Neural cell (in vitro differentiated cells): Measurements from ENCODE around the gene ATP9B. TPM values are rescaled to one million over a fixed set of nuclear protein-coding genes. Genes with fewer than 3 reads are reported as not detected.

Experiments
- H2AFZ ChIP-seq: fragments of 200-600, 300-800 bp; sonication (generic), shearing (Covaris generic); 2 replicates; pipeline ENCODE4 v1.6.0; 2014; ENCODE audit warnings: low read depth, mild to moderate bottlenecking, antibody characterized with exemption, low read length, moderate library complexity
- H3F3A ChIP-seq: fragments of 200-600 bp; shearing (Covaris generic); 2 replicates; pipeline ENCODE4 v1.6.1; 2016; ENCODE audit warnings: mild to moderate bottlenecking, moderate library complexity, mixed read lengths, antibody characterized with exemption, low read length; ENCODE audit not compliant: insufficient read depth, poor library complexity, severe bottlenecking
- H3K27ac ChIP-seq: fragments of 200-600, 300-800 bp; sonication (generic), shearing (Covaris generic); 2 replicates; pipeline ENCODE4 v1.5.1; 2014; ENCODE audit warnings: mild to moderate bottlenecking, low read length, moderate library complexity
- H3K27me3 ChIP-seq: fragments of 300-800, 200-600 bp; sonication (generic), shearing (Covaris generic); 2 replicates; pipeline ENCODE4 v1.6.0; 2014; ENCODE audit warnings: mild to moderate bottlenecking, low read depth, low read length, moderate library complexity; ENCODE audit not compliant: insufficient read depth
- H3K36me3 ChIP-seq: fragments of 300-800, 200-600 bp; sonication (generic), shearing (Covaris generic); 2 replicates; pipeline ENCODE4 v1.5.1; 2014; ENCODE audit warnings: mild to moderate bottlenecking, antibody characterized with exemption, low read length, moderate library complexity; ENCODE audit not compliant: insufficient read depth
- H3K4me2 ChIP-seq: fragments of 300-800, 200-600 bp; sonication (generic), shearing (Covaris generic); 2 replicates; pipeline ENCODE4 v1.6.0; 2014; ENCODE audit warnings: mild to moderate bottlenecking, low read length
- H3K4me3 ChIP-seq: fragments of 300-800, 200-600 bp; sonication (generic), shearing (Covaris generic); 2 replicates; pipeline ENCODE4 v1.5.1; 2014; ENCODE audit warnings: mild to moderate bottlenecking, low read length, moderate library complexity
- H3K79me2 ChIP-seq: fragments of 200-600 bp; shearing (Covaris generic); replicated peaks from 2 replicates; pipeline ENCODE4 v1.6.0; 2014; ENCODE audit warnings: mild to moderate bottlenecking, low read length, moderate library complexity; ENCODE audit not compliant: insufficient read depth
- H3K9ac ChIP-seq: fragments of 300-800, 200-600 bp; sonication (generic), shearing (Covaris generic); 2 replicates; pipeline ENCODE4 v1.6.1; 2016; ENCODE audit warnings: mild to moderate bottlenecking, low read length, mixed read lengths
- H3K9me2 ChIP-seq: fragments of 200-600 bp; shearing (Covaris generic); 2 replicates; pipeline ENCODE4 v1.6.1; 2016; ENCODE audit warnings: mild to moderate bottlenecking, low read length, mixed read lengths; ENCODE audit not compliant: insufficient read depth
- H3K9me3 ChIP-seq: fragments of 200-600, 300-800 bp; sonication (generic), shearing (Covaris generic); 2 replicates; pipeline ENCODE4 v1.6.1; 2016; ENCODE audit warnings: mild to moderate bottlenecking, mixed run types, low read length, moderate library complexity, mixed read lengths
- H4K20me1 ChIP-seq: fragments of 200-600 bp; shearing (Covaris generic); 2 replicates; pipeline ENCODE4 v1.6.1; 2016; ENCODE audit warnings: mild to moderate bottlenecking, mixed run types; ENCODE audit not compliant: insufficient read depth
- MXI1 ChIP-seq: fragments of 450-650 bp; conservative IDR thresholded peaks from 2 replicates; pipeline ENCODE4 v1.6.1; 2014; ENCODE audit warnings: antibody characterized with exemption, mild to moderate bottlenecking; ENCODE audit not compliant: poor library complexity, severe bottlenecking
- POLR2AphosphoS5 ChIP-seq: IDR thresholded peaks from 2 replicates; pipeline ENCODE4 v1.6.1; 2012
- RAD21 ChIP-seq: fragments of 450-650 bp; conservative IDR thresholded peaks from 2 replicates; pipeline ENCODE4 v1.6.1; 2014; ENCODE audit warnings: antibody characterized with exemption, mild to moderate bottlenecking, moderate library complexity
- REST ChIP-seq: IDR thresholded peaks from 2 replicates; pipeline ENCODE4 v1.6.1; 2012; ENCODE audit warnings: borderline replicate concordance
- SMC3 ChIP-seq: fragments of 450-650 bp; conservative IDR thresholded peaks from 2 replicates; pipeline ENCODE4 v1.6.1; 2014; ENCODE audit warnings: antibody characterized with exemption, mild to moderate bottlenecking, moderate library complexity; ENCODE audit not compliant: poor library complexity
- TAF1 ChIP-seq: IDR thresholded peaks from 2 replicates; pipeline ENCODE4 v1.6.1; 2012; ENCODE audit warnings: low read depth
- polyA plus RNA-seq: library from polyadenylated mRNA; depleted of rRNA; stranded (reverse); fragments of >200 nt; gene quantifications from 2 replicates; pipeline ENCODE4 v1.2.3, GENCODE V29; 2014
- TF ChIP-seq, protein P1 (sequence below): fragments of 450-650 bp; IDR thresholded peaks from 2 replicates; pipeline ENCODE4 v1.5.1; 2014; ENCODE audit warnings: antibody characterized with exemption, mild to moderate bottlenecking, moderate library complexity; ENCODE audit not compliant: poor library complexity, severe bottlenecking

The ATP9B gene
- polyA plus RNA-seq, 1 donor from 2014 or later = 15.4 TPM

DNA sequence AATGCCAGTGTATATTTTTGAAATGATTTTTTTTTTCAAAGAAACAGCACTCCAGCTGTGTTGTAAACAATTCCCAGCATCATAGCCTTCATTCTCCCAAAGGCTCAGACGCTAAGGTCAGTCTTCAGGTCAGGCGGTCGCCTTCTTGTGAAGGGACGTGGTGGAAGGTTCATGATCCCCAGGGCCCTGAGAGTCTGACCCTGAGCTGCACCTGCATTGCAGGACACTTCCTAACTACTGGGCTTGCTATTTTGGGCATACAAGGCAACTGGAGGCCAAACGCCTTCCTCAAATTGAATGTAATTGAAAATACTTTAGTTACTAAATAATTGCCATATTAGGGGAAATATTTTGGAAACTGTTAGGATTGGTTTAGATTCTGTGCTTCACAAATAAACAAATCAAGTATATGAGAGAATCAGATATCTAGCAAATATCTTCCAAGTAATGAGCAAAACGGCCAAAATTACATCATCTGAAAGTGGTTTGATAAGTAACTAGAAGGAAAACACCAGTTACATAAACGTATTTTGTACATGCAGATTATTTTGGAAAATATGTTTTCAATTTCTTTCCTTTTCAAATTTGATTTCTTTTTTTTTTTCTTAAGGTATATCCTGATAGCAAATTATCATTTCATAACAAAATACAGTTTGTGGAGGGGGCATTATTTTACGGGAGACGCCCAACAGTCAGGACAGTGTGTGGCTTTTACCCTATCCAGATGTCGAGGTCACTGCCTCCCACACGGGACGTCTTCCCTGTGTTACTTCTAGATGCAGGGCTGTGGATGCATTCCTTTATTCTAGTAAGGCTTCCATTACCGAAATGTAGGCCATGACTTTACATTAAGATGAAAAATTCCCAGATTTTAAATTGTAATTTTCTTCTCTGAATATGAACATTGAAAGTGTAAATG lies 136.0 kb downstream of the ATP9B start:
- H3K4me2 ChIP-seq = no peak overlapping the region
- H2AFZ ChIP-seq = no peak overlapping the region
- H3K27me3 ChIP-seq = no peaks in the 10 kb centered on the region
- H3K27ac ChIP-seq = no peak overlapping the region
- H3K4me3 ChIP-seq = no peak overlapping the region
- H4K20me1 ChIP-seq = no peaks in the 10 kb centered on the region
- peaks cover 10% of the 10 kb centered on the region for H3K36me3 ChIP-seq
- no peak overlapping the region for H3K9ac ChIP-seq
- no peaks in the 10 kb centered on the region for H3F3A ChIP-seq
- TF ChIP-seq POLR2AphosphoS5 = no peak
- TF ChIP-seq TAF1 = no peak
- TF ChIP-seq MXI1 = no peak
- no peaks in the 10 kb centered on the region for H3K9me3 ChIP-seq
- H3K79me2 ChIP-seq = no peaks in the 10 kb centered on the region
- H3K9me2 ChIP-seq = no peaks in the 10 kb centered on the region

GRCh38 chr18:79206444-79206843 lies 137.2 kb downstream of the ATP9B start:
- Histone ChIP-seq H3K79me2 (no peaks in the 10 kb centered on the region), H3K9me3 (no peaks in the 10 kb centered on the region), H3K27ac (no peak overlapping the region), H3K36me3 (peaks cover 10% of the 10 kb centered on the region), H3F3A (no peaks in the 10 kb centered on the region), H3K4me2 (no peak overlapping the region), H3K9me2 (no peaks in the 10 kb centered on the region), H3K9ac (no peak overlapping the region), H3K27me3 (no peaks in the 10 kb centered on the region), H4K20me1 (no peaks in the 10 kb centered on the region), H2AFZ (no peak overlapping the region), H3K4me3 (no peak overlapping the region)
- TF ChIP-seq POLR2AphosphoS5 = no peak
- no peak for TF ChIP-seq RAD21
- TF ChIP-seq REST = no peak
- TF ChIP-seq, protein P1, sequence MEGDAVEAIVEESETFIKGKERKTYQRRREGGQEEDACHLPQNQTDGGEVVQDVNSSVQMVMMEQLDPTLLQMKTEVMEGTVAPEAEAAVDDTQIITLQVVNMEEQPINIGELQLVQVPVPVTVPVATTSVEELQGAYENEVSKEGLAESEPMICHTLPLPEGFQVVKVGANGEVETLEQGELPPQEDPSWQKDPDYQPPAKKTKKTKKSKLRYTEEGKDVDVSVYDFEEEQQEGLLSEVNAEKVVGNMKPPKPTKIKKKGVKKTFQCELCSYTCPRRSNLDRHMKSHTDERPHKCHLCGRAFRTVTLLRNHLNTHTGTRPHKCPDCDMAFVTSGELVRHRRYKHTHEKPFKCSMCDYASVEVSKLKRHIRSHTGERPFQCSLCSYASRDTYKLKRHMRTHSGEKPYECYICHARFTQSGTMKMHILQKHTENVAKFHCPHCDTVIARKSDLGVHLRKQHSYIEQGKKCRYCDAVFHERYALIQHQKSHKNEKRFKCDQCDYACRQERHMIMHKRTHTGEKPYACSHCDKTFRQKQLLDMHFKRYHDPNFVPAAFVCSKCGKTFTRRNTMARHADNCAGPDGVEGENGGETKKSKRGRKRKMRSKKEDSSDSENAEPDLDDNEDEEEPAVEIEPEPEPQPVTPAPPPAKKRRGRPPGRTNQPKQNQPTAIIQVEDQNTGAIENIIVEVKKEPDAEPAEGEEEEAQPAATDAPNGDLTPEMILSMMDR = no peak
- TF ChIP-seq MXI1 = no peak

DNA sequence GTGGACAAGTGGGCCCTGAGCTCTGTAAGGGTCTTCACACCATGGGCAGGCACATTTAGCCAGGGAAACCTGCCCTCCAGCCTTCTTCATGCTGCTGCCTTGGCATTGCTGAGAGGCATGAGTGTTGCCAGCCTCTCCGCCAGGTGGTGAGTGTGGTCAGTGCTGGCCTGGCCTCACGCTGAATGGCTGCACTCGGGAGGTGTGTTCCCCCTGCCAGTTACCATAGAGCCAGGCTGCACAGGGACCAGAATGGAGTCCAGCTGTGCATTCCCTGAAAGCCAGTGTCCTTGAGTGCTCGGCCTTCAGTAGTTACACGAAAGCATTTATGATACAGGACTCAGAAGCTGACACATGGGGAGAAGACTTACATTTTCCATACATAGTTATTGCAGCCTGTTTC lies 139.7 kb downstream of the ATP9B start:
- TF ChIP-seq SMC3 (no peak), MXI1 (no peak), TAF1 (no peak), RAD21 (no peak), POLR2AphosphoS5 (peak; percentile 16)
- H3K9ac ChIP-seq = no peak overlapping the region
- no peaks in the 10 kb centered on the region for H3K9me3 ChIP-seq
- H3K4me3 ChIP-seq = no peak overlapping the region
- H2AFZ ChIP-seq = no peak overlapping the region
- H3K4me2 ChIP-seq = no peak overlapping the region
- no peaks in the 10 kb centered on the region for H3K27me3 ChIP-seq
- H3K36me3 ChIP-seq = peaks cover 10% of the 10 kb centered on the region
- H3K79me2 ChIP-seq = no peaks in the 10 kb centered on the region
- no peaks in the 10 kb centered on the region for H3F3A ChIP-seq
- H4K20me1 ChIP-seq = no peaks in the 10 kb centered on the region
- no peak overlapping the region for H3K27ac ChIP-seq
- H3K9me2 ChIP-seq = no peaks in the 10 kb centered on the region
